Astrocyte (in vitro differentiated cells and primary cell): Measurements from ENCODE around the gene PEAR1.

Experiments
- CTCF ChIP-seq: IDR thresholded peaks from 2 replicates; pipeline ENCODE4 v1.5.1; 2011; ENCODE audit warnings: low read depth, mild to moderate bottlenecking, inconsistent platforms, low read length, moderate library complexity; ENCODE audit not compliant: insufficient read depth
- EZH2 ChIP-seq: IDR thresholded peaks from 2 replicates; pipeline ENCODE4 v1.6.1; 2012; ENCODE audit warnings: mild to moderate bottlenecking, low read length, inconsistent platforms; ENCODE audit not compliant: insufficient read depth

DNA sequence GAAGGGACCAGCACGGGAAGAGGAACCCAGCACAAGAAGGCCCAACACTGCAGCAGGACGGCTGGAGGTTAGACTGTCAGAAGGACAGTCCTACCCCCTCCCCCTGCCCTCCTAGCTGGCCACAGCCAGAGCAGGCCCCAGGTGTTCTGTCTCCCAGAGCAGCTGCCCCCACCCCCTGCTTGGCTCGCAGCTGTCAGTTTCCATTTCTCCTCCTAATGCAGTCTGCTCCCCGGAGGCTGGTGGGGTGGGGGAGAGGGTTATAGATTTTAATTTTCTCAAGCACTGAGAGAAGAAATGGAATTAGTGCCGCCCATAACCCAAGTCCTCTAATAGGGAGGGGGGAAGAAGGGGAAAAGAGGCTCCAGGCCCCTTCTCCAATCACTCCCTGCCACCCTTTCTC is 13.0 kb upstream of the PEAR1 start:
- TF ChIP-seq CTCF (no peak), EZH2 (no peak)
